Right hindlimb (tissue), 1 donor: ENCODE results near the gene DUOX2.
"Not testable (repeated sequence)": the region's sequence is repeated elsewhere in the genome, so short reads cannot be mapped to it uniquely, and the experiment has no call there.

Experiments used
- DNase-seq: peaks from one replicate; pipeline ENCODE4 v3.0.0-alpha.2; 2018

DUOX2 gene

DNA sequence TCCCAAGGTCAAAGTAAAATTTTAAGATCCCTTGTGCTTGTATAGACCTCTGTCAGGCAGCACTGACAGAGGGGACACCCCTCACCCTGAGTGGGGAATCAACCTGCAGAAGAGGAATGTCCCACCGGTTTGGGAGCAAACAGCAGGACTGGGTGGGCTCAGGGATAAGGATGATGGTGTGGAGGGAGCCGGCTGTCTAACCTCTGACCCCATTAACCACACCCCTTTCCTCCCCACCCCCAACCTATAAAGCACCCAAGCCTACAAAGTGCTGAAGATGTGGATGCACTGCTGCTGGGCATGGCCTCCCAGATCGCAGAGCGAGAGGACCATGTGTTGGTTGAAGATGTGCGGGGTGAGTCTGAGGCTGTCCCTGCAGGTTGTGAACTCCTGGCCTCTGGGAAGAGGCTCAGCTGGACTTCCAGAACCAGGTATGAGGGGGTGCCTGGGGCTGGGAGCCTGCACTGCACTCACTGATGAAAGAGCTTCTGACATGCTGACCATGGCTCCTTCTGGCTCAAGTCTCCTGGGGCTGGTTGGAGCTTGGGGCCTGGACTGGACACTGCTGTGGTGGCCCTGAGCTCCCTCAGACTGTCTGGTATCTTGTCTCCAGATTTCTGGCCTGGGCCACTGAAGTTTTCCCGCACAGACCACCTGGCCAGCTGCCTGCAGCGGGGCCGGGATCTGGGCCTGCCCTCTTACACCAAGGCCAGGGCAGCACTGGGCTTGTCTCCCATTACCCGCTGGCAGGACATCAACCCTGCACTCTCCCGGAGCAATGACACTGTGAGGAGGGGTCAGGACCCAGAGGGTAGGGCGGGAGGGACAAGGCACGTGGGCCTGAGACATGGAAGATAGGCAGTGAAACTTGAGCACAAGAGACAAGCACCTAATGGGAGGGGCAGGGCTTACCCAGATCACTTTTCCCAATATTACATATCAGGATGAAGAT is 25.1 kb upstream of the DUOX2 start:
- DNase-seq = no peak

DNA sequence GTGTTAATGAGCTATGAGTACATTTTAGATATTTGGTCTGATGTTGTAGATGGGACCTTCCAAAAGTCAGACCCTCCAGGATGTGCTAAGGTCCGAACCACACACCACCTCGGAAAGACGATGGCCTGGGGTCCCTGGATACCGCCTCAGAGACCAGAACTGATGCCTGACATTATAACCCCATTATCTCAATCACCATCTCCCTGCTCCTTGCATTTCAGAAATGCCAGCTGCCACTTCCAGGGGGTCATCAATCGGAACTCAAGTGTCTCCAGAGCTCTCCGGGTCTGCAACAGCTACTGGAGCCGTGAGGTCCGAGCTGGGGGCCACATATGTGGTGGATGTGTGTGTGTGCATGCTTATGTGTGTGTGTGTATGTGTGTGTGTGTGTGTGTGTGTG is 23.7 kb upstream of the DUOX2 start:
- no peak for DNase-seq

- DNase-seq = no peak
Observed at GRCh38 chr15:45136378-45136764, 22.4 kb upstream of the DUOX2 start.

DNA sequence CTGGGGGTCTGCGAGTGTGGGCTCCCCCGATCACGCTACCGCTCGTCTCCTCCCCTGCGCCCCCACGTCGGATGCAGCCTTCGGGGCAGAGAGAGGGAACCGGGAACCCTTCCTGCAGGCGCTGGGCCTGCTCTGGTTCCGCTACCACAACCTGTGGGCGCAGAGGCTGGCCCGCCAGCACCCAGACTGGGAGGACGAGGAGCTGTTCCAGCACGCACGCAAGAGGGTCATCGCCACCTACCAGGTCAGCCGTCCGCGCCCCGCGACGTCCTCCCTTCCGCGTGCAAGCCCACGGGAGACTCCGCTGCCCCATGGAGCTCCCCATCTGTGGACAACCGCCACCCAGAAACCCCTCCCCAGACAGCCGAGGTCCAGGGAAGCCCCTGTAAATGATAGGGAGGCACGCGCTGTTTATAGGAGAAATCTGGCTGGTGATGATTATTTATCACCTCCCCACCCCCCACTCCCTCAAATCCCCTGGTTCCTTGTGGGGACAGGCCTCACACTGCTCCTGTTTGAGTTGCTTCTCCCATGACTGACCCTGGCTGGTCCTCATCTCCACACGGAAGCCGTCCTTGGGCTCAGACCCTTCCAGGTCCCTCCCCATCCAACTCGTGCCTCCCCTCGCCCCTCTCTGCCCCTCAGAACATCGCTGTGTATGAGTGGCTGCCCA is 21.9 kb upstream of the DUOX2 start:
- DNase-seq = not testable (repeated sequence)

- DNase-seq = no peak
Observed at GRCh38 chr15:45134682-45135604, 21.0 kb upstream of the DUOX2 start.

- DNase-seq = no peak
Observed at GRCh38 chr15:45134046-45134445, 20.1 kb upstream of the DUOX2 start.

DNA sequence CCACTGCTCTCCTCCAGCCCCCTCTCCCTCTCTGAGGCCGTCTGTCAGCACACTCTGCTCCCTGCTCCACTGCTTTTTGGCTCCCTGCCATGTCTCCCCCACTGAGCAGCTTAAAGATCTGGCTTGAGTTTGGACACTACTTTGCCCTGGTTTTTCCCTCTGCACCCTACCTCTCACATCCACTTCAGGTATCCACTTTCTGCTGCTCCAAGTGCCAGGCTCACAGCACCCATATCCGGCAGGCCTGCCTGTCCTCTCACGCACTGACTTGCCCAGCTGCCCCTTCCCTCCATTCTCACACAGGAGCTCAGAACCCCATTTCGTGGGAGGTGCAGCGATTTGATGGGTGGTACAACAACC is 19.6 kb upstream of the DUOX2 start:
- no peak for DNase-seq

DNA sequence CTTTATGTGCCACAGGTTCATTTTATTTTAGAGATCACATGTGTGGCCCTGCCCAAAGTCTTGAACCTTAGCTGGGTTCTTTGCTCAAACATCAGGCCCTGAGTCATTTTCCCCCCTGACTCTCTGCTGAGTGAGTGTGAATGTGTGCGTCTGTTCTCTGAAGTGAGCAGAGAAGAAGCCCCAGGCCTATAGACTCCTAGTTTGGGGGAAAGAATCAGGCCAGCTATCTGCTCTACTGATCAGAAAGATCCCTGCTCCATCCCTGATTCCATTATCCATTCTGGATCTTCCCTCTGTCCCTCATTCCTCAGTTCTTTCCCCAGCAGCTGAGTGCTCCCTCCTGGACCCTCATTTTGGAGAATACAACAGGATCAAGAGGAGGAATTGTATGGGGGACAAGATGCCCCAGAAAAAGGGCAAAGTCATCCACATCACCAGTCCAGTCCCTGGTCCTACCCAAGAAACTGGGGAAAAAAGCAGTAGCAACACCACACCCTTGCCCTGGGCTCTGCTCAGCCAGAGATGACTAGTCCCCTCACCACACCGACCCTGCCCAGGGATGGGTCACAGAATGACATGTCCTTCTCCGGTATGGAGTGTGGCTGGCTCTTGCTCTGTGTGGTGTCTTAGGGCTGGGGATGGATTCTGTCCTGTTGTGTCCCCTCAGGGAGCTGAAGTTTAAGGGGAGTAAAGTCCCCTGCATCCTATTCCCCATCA is 19.0 kb upstream of the DUOX2 start:
- no peak for DNase-seq

DNA sequence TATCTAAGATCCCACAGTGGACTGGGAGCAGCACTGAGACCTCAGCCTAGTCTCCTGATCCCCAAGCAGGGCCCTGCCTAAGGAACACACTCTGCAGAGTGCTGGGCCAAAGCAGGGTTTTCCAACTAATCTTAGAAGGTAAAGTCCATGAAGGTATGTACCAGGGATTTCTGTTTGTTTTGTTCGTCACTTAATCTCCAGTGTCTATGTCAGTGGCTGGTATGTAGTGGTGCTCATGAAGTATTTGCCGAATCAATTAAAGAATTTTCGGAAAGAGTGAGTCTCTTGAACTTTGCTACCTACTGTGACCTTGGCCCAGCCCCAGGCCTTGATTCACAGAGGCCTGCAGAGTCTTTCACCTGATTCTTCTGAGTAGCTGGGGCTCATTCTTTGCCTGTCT is 17.5 kb upstream of the DUOX2 start:
- DNase-seq = no peak

GRCh38 chr15:45130291-45131000 is 16.5 kb upstream of the DUOX2 start:
- no peak for DNase-seq

DNA sequence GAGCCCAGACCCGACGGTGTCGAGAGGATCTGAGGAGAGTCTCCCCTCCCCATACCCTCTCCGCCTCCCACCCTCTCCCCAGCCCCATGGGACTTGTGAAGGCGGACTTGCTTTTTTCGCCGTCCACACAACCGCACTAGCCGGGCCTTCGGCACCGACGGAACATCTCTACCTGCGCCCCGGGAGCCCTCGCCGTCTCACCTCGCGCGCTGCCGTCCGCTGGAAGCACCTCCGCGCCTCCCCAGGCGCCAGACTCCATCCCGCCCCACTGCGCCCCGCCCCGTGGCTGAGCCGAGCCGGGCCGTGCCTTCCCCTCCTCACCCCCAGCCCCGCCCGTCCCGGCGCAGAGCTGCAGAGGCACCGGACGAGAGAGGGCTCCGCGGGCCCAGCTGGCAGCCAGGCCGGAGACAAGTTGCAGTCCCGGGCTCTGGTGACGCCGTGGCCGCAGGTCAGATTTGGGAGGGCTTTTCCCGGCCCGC is 15.7 kb upstream of the DUOX2 start, which contains the start of the genes DUOX1 and DUOXA1:
TSS of gene DUOX1 (plus strand) at position 344 of the 479 bp plus-strand sequence. CDS start 1,973 bp downstream, outside the sequence.
TSS of gene DUOXA1 (minus strand) at position 229 of the 479 bp plus-strand sequence. CDS start 6,865 bp downstream, outside the sequence.
- DNase-seq = no peak

GRCh38 chr15:45128971-45129639 is 15.1 kb upstream of the DUOX2 start:
- no peak for DNase-seq

GRCh38 chr15:45126535-45127158 is 12.7 kb upstream of the DUOX2 start:
- no peak for DNase-seq

GRCh38 chr15:45123397-45123796 is 9.4 kb upstream of the DUOX2 start:
- DNase-seq = no peak

DNA sequence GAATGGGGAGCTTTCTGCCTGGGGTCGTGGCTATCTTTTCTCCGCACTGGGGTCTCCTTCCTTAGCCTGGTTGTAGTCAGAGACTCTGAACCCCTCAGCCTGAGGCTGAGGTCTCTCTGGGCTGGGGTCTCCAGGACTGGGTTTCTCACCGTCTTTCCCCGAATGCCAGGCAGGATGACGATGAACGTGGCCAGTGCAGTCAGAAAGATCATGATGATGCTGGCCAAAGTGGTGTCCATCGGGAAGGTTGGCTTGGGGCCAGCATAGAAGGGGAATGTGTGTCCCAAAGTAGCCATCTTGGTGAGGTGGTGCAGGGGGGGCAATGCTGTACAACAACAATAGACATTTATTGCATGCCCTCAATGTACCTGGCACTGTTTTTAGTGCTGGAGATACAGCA is 8.7 kb upstream of the DUOX2 start:
- no peak for DNase-seq

DNA sequence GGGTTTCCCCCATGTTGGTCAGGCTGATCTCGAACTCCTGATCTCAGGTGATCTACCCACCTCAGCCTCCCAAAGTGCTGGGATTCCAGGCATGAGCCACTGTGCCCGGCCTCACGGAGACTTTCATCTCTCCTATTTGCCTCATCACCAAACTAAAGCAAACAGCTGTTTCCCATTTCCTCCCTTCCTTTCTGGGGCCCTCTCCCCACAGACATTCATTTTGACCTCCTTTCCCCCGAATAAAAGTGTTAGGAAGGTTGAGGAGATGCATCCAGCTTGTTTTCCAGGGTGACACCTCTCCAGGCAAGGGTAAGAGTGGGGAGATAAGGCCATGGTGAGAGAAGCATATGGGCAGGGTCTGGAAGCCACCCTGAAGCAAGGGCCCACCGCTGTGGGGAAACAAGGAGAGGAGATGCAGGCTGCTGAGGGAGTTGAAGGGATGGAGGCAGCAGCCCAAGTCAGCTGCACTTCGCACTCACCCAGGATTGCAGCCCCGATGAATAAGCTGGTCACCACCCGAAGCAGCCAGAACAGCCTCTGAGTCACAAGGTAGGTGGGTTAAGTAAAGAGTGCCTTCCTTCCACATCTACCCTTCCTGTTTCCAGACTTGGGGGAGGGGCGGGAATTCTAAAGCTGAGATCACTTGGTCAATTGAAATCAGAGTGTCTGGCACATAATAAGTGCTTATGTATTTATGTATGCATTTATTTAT is 7.9 kb upstream of the DUOX2 start:
- no peak for DNase-seq

DNA sequence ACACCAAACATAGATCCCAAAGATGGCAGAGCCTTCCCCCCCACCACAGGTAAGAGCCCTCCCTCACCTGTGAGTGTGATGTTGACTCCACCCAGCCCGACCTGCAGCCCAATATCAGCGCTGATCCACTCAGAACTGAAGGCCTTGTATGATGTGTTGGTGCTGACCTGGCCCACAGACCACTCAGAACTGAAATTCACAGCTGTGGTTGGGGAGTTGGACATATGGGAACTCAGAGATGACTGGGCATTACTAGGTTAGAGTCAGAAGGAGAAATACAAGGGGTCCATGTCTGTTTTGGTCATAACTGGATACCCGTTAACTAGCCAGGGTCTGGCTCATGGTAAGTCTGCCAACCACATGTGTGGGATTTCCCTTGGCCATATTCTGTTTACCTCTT is 7.0 kb upstream of the DUOX2 start:
- DNase-seq = no peak

GRCh38 chr15:45120081-45120972 is 6.4 kb upstream of the DUOX2 start:
- DNase-seq = no peak

GRCh38 chr15:45118996-45119395 is 5.0 kb upstream of the DUOX2 start:
- no peak for DNase-seq
